T-cell (primary cell): ENCODE measurements around the gene DGKE. TPM values are rescaled to one million over a fixed set of nuclear protein-coding genes. Genes with fewer than 3 reads are reported as not detected.
A peak's percentile ranks its signal among the peaks of the same experiment; 100 is the strongest.

Experiments
- ATAC-seq, 4 experiments: fragments of 200-7000 bp in 3 of 4; fragments of 150-1000 bp in 1 of 4; cut with Tn5 transposase; replicated peaks in 1 of 4; 1 replicate in 3 of 4; 2 replicates in 1 of 4; pipeline ENCODE4 v1.10.0; 2021; ENCODE audit warnings: moderate library complexity in 3 of 4, mild to moderate bottlenecking in 2 of 4, moderate number of reproducible peaks in 1 of 4
- CTCF ChIA-PET, 2 donors: fragments of 300-600 bp; sonication (Branson Sonifier 250); formaldehyde crosslinking; loops; one replicate each; lab custom pipeline; 2022; ENCODE audit warnings: antibody characterized with exemption in 2 of 2; lab: Charles Lee
- POLR2A ChIA-PET, 2 donors: fragments of 300-600 bp; sonication (Branson Sonifier 250); formaldehyde crosslinking; loops; one replicate each; lab custom pipeline; 2022; ENCODE audit warnings: antibody characterized with exemption in 2 of 2; lab: Charles Lee
- DNase-seq, 35 experiments: peaks; one replicate each; pipeline versions ENCODE4 v3.0.0 to v3.0.0-alpha.2; 2013 to 2023
- H3K27ac ChIP-seq: one replicate; pipeline ENCODE4 v1.5.1; 2013; ENCODE audit warnings: low read length
- H3K27me3 ChIP-seq, 2 experiments: replicated peaks in 1 of 2; 1 replicate in 1 of 2; 2 replicates in 1 of 2; pipeline versions ENCODE4 v1.6.1 to v1.7.0; 2013; ENCODE audit warnings: low read length in 1 of 2, mixed read lengths in 1 of 2; ENCODE audit not compliant: control insufficient read depth in 2 of 2, insufficient read depth in 2 of 2; ENCODE audit errors: extremely low read depth in 1 of 2
- H3K36me3 ChIP-seq, 2 donors: 1 replicate in 1 of 2; 2 replicates in 1 of 2; pipeline versions ENCODE4 v1.6.1 to v1.7.0; 2013; ENCODE audit warnings: low read length in 1 of 2; ENCODE audit not compliant: control insufficient read depth in 2 of 2, insufficient read depth in 1 of 2; ENCODE audit errors: extremely low read depth in 1 of 2
- H3K4me1 ChIP-seq, 2 experiments: 1 replicate in 1 of 2; 2 replicates in 1 of 2; pipeline versions ENCODE4 v1.6.1 to v1.7.0; 2013; ENCODE audit warnings: low read length in 2 of 2, mixed read lengths in 1 of 2; ENCODE audit not compliant: insufficient read depth in 2 of 2, control insufficient read depth in 1 of 2; ENCODE audit errors: extremely low read depth in 1 of 2
- H3K4me3 ChIP-seq, 2 donors: 1 replicate in 1 of 2; 2 replicates in 1 of 2; pipeline versions ENCODE4 v1.5.1 to v1.7.0; 2013; ENCODE audit warnings: mild to moderate bottlenecking in 2 of 2, low read length in 1 of 2, moderate library complexity in 1 of 2; ENCODE audit not compliant: control insufficient read depth in 1 of 2; ENCODE audit errors: extremely low read depth in 1 of 2
- H3K9me3 ChIP-seq: 2 replicates; pipeline ENCODE4 v1.7.0; 2013
- H3K27ac Mint-ChIP-seq, 2 donors: one replicate each; pipeline ENCODE4 v1.8.0; 2020 to 2021; ENCODE audit warnings: mild to moderate bottlenecking in 2 of 2, mixed read lengths in 2 of 2
- H3K27me3 Mint-ChIP-seq, 2 donors: one replicate each; pipeline ENCODE4 v1.8.0; 2021 to 2022; ENCODE audit warnings: mixed read lengths in 2 of 2
- H3K36me3 Mint-ChIP-seq: one replicate; pipeline ENCODE4 v1.8.0; 2021; ENCODE audit warnings: mixed read lengths
- H3K4me1 Mint-ChIP-seq, 3 donors: one replicate each; pipeline ENCODE4 v1.8.0; 2020 to 2022; ENCODE audit warnings: mixed read lengths in 3 of 3, mild to moderate bottlenecking in 1 of 3
- H3K4me3 Mint-ChIP-seq, 3 donors: one replicate each; pipeline ENCODE4 v1.8.0; 2020 to 2022; ENCODE audit warnings: mild to moderate bottlenecking in 3 of 3, mixed read lengths in 3 of 3, moderate library complexity in 3 of 3
- H3K9me3 Mint-ChIP-seq, 3 donors: one replicate each; pipeline ENCODE4 v1.8.0; 2020 to 2022; ENCODE audit warnings: mixed read lengths in 3 of 3
- WGBS: methylation state at CpG from one replicate; pipeline ENCODE4 v1.1.5; 2013; ENCODE audit warnings: missing lambda C conversion rate; ENCODE audit not compliant: insufficient coverage; 5-methylcytosine and 5-hydroxymethylcytosine counted together
- total RNA-seq, 35 experiments: library from RNA in 6 of 35; stranded (reverse) in 6 of 35; fragments of 120-200 nt in 1 of 35; gene quantifications; one replicate each; pipeline versions ENCODE4 v1.2.1 to v1.2.4 and lab custom pipeline; 2013 to 2026

Gene DGKE
- total RNA-seq, 5 donors from 2014 or later (not counting 1 experiment from before 2014, with no cell fraction given), result 31.6 to 39.2 (median 36.8) TPM

- H3K27ac Mint-ChIP-seq, result no peak overlapping the region
- ATAC-seq, result no peak
- POLR2A ChIA-PET, result interaction anchor here in 1 of 2 donors (0.8 kb wide), 1 partner anchor 114 kb away, joined by 3 read pairs; no protein-coding TSS in a partner anchor
Observed at GRCh38 chr17:56826611-56827414, 7.1 kb upstream of the DGKE start.

GRCh38 chr17:56830726-56831368 lies 3.1 kb upstream of the DGKE start:
- Histone ChIP-seq H3K4me1 (peaks cover 15 to 24% of the 10 kb centered on the region in 2 experiments), H3K27me3 (no peaks in the 10 kb centered on the region), H3K4me3 (no peak overlapping the region), H3K36me3 (peaks cover 3 to 7% of the 10 kb centered on the region in 2 donors), H3K27ac (no peak overlapping the region), H3K9me3 (no peaks in the 10 kb centered on the region)
- no peaks in the 10 kb centered on the region for H3K9me3 Mint-ChIP-seq
- H3K27ac Mint-ChIP-seq, result peak overlapping the region; percentile 62 to 87
- POLR2A ChIA-PET, result no interaction called here
- H3K4me3 Mint-ChIP-seq, result no peak overlapping the region
- ATAC-seq, result no peak
- no peak for DNase-seq
- CTCF ChIA-PET, result no interaction called here
- WGBS, result 98% methylated on average over 5 of the region's 7 CpGs
- H3K27me3 Mint-ChIP-seq, result no peaks in the 10 kb centered on the region
- H3K4me1 Mint-ChIP-seq, result peaks cover 40 to 48% (median 45%) of the 10 kb centered on the region in 3 donors
- H3K36me3 Mint-ChIP-seq, result peaks cover 4% of the 10 kb centered on the region

More at GRCh38 chr17:56826611-56827414, 7.1 kb upstream of the DGKE start:
- no peaks in the 10 kb centered on the region for H3K27me3 Mint-ChIP-seq
- H3K9me3 ChIP-seq, result no peaks in the 10 kb centered on the region
- CTCF ChIA-PET, result interaction anchor here (0.5 kb wide), 2 partner anchors 9 to 1423 kb away, joined by 3 to 5 read pairs; no protein-coding TSS in a partner anchor
- no peak overlapping the region for H3K4me3 ChIP-seq
- peaks cover 10% of the 10 kb centered on the region for H3K36me3 Mint-ChIP-seq
- H3K4me1 Mint-ChIP-seq, result peaks cover 18 to 29% (median 22%) of the 10 kb centered on the region in 3 donors
- no peak overlapping the region for H3K27ac ChIP-seq
- DNase-seq, result no peak
- peaks cover 0 to 3% of the 10 kb centered on the region in 2 experiments for H3K4me1 ChIP-seq
- WGBS, result no CpG with 5 or more reads among the region's 4 CpGs
- peaks cover 3 to 7% of the 10 kb centered on the region in 2 donors for H3K36me3 ChIP-seq
- H3K9me3 Mint-ChIP-seq, result no peaks in the 10 kb centered on the region
- H3K27me3 ChIP-seq, result no peaks in the 10 kb centered on the region
- no peak overlapping the region for H3K4me3 Mint-ChIP-seq

GRCh38 chr17:56831369-56832095 lies 2.4 kb upstream of the DGKE start:
- no peaks in the 10 kb centered on the region for H3K9me3 Mint-ChIP-seq
- 89% methylated on average over 12 of the region's 16 CpGs for WGBS
- peak overlapping the region; percentile 13 to 80 (median 76) for H3K4me3 Mint-ChIP-seq
- DNase-seq (no peak), ATAC-seq (no peak)
- H3K4me1 Mint-ChIP-seq, result peaks cover 45 to 52% (median 49%) of the 10 kb centered on the region in 3 donors
- no peaks in the 10 kb centered on the region for H3K9me3 ChIP-seq
- H3K27me3 Mint-ChIP-seq, result no peaks in the 10 kb centered on the region
- H3K36me3 Mint-ChIP-seq, result peaks cover 6% of the 10 kb centered on the region
- H3K27ac ChIP-seq, result no peak overlapping the region
- H3K27ac Mint-ChIP-seq, result peak overlapping the region; percentile 48 to 87
- peaks cover 3 to 9% of the 10 kb centered on the region in 2 donors for H3K36me3 ChIP-seq
- CTCF ChIA-PET, result interaction anchor here in 1 of 2 donors (0.9 kb wide), 1 partner anchor 12 kb away, joined by 3 read pairs; no protein-coding TSS in a partner anchor
- H3K27me3 ChIP-seq, result no peaks in the 10 kb centered on the region
- peaks cover 15 to 25% of the 10 kb centered on the region in 2 experiments for H3K4me1 ChIP-seq
- no peak overlapping the region for H3K4me3 ChIP-seq
- POLR2A ChIA-PET, result no interaction called here

- peaks cover 3 to 11% of the 10 kb centered on the region in 2 donors for H3K36me3 ChIP-seq
- POLR2A ChIA-PET, result interaction anchor here (0.5 to 0.6 kb wide), 3 partner anchors 81 to 1580 kb away, joined by 3 to 5 read pairs (median 3); partner anchors contain the start of gene TRIM25 (in 1 of the 2)
- 70% methylated on average over 1 of the region's 4 CpGs for WGBS
- Mint-ChIP-seq H3K4me3 (peak overlapping the region; percentile 76 to 88 (median 80)), H3K27me3 (no peaks in the 10 kb centered on the region), H3K9me3 (no peaks in the 10 kb centered on the region), H3K27ac (peak overlapping the region; percentile 87 to 90), H3K4me1 (peaks cover 54 to 61% (median 59%) of the 10 kb centered on the region in 3 donors), H3K36me3 (peaks cover 10% of the 10 kb centered on the region)
- no peak for ATAC-seq
- H3K4me1 ChIP-seq, result peaks cover 15 to 25% of the 10 kb centered on the region in 2 experiments
- H3K4me3 ChIP-seq, result peak overlapping the region in 1 of 2 donors; percentile 94
- peak in 1 of 35 experiments; percentile 17 for DNase-seq
- no peaks in the 10 kb centered on the region for H3K9me3 ChIP-seq
- CTCF ChIA-PET, result interaction anchor here (0.6 to 1.0 kb wide), 3 partner anchors 13 to 14 kb away, joined by 3 read pairs; no protein-coding TSS in a partner anchor
- no peaks in the 10 kb centered on the region for H3K27me3 ChIP-seq
- peak overlapping the region; percentile 62 for H3K27ac ChIP-seq
Observed at GRCh38 chr17:56832446-56832845, 1.5 kb upstream of the DGKE start.

- DNase-seq (peak; percentile 39 to 77 (median 57)), ATAC-seq (peak; percentile 64 to 69 (median 66))
- peaks cover 3 to 11% of the 10 kb centered on the region in 2 donors for H3K36me3 ChIP-seq
- H3K9me3 ChIP-seq, result no peaks in the 10 kb centered on the region
- 0% methylated on average over 95 of the region's 95 CpGs for WGBS
- peaks cover 61 to 69% (median 66%) of the 10 kb centered on the region in 3 donors for H3K4me1 Mint-ChIP-seq
- peak overlapping the region; percentile 74 to 94 for H3K4me3 ChIP-seq
- H3K27ac Mint-ChIP-seq, result peak overlapping the region; percentile 87 to 90
- H3K4me3 Mint-ChIP-seq, result peak overlapping the region; percentile 76 to 96 (median 80)
- no peaks in the 10 kb centered on the region for H3K27me3 Mint-ChIP-seq
- no peaks in the 10 kb centered on the region for H3K9me3 Mint-ChIP-seq
- peaks cover 10% of the 10 kb centered on the region for H3K36me3 Mint-ChIP-seq
- CTCF ChIA-PET, result interaction anchor here in 1 of 2 donors (1.0 to 1.3 kb wide), 2 partner anchors 12 to 13 kb away, joined by 3 to 4 read pairs; no protein-coding TSS in a partner anchor
- POLR2A ChIA-PET, result interaction anchor here in 1 of 2 donors (0.5 kb wide), 1 partner anchor 1580 kb away, joined by 3 read pairs; no protein-coding TSS in a partner anchor
- no peaks in the 10 kb centered on the region for H3K27me3 ChIP-seq
- H3K4me1 ChIP-seq, result peaks cover 15 to 25% of the 10 kb centered on the region in 2 experiments
- peak overlapping the region; percentile 62 for H3K27ac ChIP-seq
Observed at GRCh38 chr17:56833057-56833808, 718 bp upstream of the DGKE start.
